Measurements from ENCODE around the gene URB1. TPM values are rescaled to one million over a fixed set of nuclear protein-coding genes. Genes with fewer than 3 reads are reported as not detected.

The URB1 gene
- total and polyA plus RNA-seq, 2 experiments from 2014 or later = 7.7 to 44.1 TPM

DNA sequence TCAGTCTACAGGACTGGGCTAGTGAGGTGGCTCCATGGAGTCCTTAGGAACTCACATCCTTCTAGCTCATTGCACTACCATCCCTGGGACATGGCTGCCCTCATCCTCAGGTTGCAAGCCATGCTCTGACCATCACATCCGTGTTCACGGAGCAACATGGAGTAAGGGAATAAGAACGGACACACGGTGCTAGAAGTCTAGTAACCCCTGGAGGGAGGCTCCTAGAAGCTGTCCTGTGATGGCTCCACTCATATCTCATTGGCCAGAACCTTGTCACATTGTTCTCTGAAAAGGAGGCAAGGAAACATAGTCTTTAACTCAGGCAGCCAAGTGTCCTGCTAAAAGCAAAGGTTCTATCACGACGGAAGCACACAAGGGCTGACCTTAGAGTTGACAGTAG lies 90.3 kb downstream of the URB1 start:
- no peak for TF ChIP-seq JUNB (IDR thresholded peaks at IDR 0.05; ENCODE audit: unreplicated experiment)
- TF ChIP-seq STAT1 (IDR thresholded peaks at IDR 0.05; ENCODE audit: unreplicated experiment) = no peak
- TF ChIP-seq, protein P1, sequence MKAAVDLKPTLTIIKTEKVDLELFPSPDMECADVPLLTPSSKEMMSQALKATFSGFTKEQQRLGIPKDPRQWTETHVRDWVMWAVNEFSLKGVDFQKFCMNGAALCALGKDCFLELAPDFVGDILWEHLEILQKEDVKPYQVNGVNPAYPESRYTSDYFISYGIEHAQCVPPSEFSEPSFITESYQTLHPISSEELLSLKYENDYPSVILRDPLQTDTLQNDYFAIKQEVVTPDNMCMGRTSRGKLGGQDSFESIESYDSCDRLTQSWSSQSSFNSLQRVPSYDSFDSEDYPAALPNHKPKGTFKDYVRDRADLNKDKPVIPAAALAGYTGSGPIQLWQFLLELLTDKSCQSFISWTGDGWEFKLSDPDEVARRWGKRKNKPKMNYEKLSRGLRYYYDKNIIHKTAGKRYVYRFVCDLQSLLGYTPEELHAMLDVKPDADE (IDR thresholded peaks at IDR 0.05) = no peak
- TF ChIP-seq, protein P2, sequence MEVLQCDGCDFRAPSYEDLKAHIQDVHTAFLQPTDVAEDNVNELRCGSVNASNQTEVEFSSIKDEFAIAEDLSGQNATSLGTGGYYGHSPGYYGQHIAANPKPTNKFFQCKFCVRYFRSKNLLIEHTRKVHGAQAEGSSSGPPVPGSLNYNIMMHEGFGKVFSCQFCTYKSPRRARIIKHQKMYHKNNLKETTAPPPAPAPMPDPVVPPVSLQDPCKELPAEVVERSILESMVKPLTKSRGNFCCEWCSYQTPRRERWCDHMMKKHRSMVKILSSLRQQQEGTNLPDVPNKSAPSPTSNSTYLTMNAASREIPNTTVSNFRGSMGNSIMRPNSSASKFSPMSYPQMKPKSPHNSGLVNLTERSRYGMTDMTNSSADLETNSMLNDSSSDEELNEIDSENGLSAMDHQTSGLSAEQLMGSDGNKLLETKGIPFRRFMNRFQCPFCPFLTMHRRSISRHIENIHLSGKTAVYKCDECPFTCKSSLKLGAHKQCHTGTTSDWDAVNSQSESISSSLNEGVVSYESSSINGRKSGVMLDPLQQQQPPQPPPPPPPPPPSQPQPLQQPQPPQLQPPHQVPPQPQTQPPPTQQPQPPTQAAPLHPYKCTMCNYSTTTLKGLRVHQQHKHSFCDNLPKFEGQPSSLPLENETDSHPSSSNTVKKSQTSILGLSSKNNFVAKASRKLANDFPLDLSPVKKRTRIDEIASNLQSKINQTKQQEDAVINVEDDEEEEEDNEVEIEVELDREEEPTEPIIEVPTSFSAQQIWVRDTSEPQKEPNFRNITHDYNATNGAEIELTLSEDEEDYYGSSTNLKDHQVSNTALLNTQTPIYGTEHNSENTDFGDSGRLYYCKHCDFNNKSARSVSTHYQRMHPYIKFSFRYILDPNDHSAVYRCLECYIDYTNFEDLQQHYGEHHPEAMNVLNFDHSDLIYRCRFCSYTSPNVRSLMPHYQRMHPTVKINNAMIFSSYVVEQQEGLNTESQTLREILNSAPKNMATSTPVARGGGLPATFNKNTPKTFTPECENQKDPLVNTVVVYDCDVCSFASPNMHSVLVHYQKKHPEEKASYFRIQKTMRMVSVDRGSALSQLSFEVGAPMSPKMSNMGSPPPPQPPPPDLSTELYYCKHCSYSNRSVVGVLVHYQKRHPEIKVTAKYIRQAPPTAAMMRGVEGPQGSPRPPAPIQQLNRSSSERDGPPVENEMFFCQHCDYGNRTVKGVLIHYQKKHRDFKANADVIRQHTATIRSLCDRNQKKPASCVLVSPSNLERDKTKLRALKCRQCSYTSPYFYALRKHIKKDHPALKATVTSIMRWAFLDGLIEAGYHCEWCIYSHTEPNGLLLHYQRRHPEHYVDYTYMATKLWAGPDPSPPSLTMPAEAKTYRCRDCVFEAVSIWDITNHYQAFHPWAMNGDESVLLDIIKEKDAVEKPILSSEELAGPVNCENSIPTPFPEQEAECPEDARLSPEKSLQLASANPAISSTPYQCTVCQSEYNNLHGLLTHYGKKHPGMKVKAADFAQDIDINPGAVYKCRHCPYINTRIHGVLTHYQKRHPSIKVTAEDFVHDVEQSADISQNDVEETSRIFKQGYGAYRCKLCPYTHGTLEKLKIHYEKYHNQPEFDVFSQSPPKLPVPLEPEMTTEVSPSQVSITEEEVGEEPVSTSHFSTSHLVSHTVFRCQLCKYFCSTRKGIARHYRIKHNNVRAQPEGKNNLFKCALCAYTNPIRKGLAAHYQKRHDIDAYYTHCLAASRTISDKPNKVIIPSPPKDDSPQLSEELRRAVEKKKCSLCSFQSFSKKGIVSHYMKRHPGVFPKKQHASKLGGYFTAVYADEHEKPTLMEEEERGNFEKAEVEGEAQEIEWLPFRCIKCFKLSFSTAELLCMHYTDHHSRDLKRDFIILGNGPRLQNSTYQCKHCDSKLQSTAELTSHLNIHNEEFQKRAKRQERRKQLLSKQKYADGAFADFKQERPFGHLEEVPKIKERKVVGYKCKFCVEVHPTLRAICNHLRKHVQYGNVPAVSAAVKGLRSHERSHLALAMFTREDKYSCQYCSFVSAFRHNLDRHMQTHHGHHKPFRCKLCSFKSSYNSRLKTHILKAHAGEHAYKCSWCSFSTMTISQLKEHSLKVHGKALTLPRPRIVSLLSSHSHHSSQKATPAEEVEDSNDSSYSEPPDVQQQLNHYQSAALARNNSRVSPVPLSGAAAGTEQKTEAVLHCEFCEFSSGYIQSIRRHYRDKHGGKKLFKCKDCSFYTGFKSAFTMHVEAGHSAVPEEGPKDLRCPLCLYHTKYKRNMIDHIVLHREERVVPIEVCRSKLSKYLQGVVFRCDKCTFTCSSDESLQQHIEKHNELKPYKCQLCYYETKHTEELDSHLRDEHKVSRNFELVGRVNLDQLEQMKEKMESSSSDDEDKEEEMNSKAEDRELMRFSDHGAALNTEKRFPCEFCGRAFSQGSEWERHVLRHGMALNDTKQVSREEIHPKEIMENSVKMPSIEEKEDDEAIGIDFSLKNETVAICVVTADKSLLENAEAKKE (CRISPR knock-in tag; IDR thresholded peaks at IDR 0.05) = no peak
- TF ChIP-seq, protein P3, sequence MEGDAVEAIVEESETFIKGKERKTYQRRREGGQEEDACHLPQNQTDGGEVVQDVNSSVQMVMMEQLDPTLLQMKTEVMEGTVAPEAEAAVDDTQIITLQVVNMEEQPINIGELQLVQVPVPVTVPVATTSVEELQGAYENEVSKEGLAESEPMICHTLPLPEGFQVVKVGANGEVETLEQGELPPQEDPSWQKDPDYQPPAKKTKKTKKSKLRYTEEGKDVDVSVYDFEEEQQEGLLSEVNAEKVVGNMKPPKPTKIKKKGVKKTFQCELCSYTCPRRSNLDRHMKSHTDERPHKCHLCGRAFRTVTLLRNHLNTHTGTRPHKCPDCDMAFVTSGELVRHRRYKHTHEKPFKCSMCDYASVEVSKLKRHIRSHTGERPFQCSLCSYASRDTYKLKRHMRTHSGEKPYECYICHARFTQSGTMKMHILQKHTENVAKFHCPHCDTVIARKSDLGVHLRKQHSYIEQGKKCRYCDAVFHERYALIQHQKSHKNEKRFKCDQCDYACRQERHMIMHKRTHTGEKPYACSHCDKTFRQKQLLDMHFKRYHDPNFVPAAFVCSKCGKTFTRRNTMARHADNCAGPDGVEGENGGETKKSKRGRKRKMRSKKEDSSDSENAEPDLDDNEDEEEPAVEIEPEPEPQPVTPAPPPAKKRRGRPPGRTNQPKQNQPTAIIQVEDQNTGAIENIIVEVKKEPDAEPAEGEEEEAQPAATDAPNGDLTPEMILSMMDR (conservative IDR thresholded peaks at IDR 0.05; ENCODE audit: low read depth in 2 of 2) = no peak
- no peak for TF ChIP-seq POLR2AphosphoS5 (IDR thresholded peaks at IDR 0.05; ENCODE audit: low read depth)
- no peak for TF ChIP-seq EZH2 (IDR thresholded peaks at IDR 0.05; ENCODE audit: low read depth, unreplicated experiment)
- no peak for TF ChIP-seq ZNF331 (CRISPR knock-in tag; IDR thresholded peaks at IDR 0.05; ENCODE audit: low read depth)
- no peak for TF ChIP-seq NANOG (IDR thresholded peaks at IDR 0.05; ENCODE audit: borderline replicate concordance)
- TF ChIP-seq, protein P4, sequence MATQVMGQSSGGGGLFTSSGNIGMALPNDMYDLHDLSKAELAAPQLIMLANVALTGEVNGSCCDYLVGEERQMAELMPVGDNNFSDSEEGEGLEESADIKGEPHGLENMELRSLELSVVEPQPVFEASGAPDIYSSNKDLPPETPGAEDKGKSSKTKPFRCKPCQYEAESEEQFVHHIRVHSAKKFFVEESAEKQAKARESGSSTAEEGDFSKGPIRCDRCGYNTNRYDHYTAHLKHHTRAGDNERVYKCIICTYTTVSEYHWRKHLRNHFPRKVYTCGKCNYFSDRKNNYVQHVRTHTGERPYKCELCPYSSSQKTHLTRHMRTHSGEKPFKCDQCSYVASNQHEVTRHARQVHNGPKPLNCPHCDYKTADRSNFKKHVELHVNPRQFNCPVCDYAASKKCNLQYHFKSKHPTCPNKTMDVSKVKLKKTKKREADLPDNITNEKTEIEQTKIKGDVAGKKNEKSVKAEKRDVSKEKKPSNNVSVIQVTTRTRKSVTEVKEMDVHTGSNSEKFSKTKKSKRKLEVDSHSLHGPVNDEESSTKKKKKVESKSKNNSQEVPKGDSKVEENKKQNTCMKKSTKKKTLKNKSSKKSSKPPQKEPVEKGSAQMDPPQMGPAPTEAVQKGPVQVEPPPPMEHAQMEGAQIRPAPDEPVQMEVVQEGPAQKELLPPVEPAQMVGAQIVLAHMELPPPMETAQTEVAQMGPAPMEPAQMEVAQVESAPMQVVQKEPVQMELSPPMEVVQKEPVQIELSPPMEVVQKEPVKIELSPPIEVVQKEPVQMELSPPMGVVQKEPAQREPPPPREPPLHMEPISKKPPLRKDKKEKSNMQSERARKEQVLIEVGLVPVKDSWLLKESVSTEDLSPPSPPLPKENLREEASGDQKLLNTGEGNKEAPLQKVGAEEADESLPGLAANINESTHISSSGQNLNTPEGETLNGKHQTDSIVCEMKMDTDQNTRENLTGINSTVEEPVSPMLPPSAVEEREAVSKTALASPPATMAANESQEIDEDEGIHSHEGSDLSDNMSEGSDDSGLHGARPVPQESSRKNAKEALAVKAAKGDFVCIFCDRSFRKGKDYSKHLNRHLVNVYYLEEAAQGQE (IDR thresholded peaks at IDR 0.05; ENCODE audit: unreplicated experiment) = no peak
- no peak for TF ChIP-seq CREB1 (CRISPR knock-in tag; IDR thresholded peaks at IDR 0.05; ENCODE audit: low read depth)
- no peak for TF ChIP-seq EZH2phosphoT487 (IDR thresholded peaks at IDR 0.05; ENCODE audit: unreplicated experiment)
- TF ChIP-seq ZNF114 (CRISPR knock-in tag; IDR thresholded peaks at IDR 0.05) = no peak
- H3K9me3 Mint-ChIP-seq = no peaks in the 10 kb centered on the region
- no peak overlapping the region for H3K27ac ChIP-seq (ENCODE audit: low read depth)

More for the DNA sequence above, 90.3 kb downstream of the URB1 start:
- DNase-seq (ENCODE audit: low spot score) = no peak
- H3K4me3 Mint-ChIP-seq = no peak overlapping the region
- H3K9me2 ChIP-seq (ENCODE audit: insufficient read depth) = 0 out of 2 replicates have a peak, but pooled peaks cover 2% of the 10 kb centered on the region
- no peak overlapping the region for H3K4me2 ChIP-seq
- H3K4me1 Mint-ChIP-seq = peaks cover 13% of the 10 kb centered on the region
- H3K27ac Mint-ChIP-seq = no peak overlapping the region
- H3F3A ChIP-seq (replicated peaks; ENCODE audit: low read depth) = peaks cover 12% of the 10 kb centered on the region; the same call in 1 of the 2 replicates
- no peak overlapping the region for H2AFZ ChIP-seq
- H3K4me3 ChIP-seq = no peak overlapping the region
- peaks cover 7% of the 10 kb centered on the region; the same call in 1 of the 2 replicates for H3K4me1 ChIP-seq (ENCODE audit: insufficient read depth)
- peaks cover 3% of the 10 kb centered on the region for H4K20me1 ChIP-seq (replicated peaks; ENCODE audit: insufficient read depth)
- no peaks in the 10 kb centered on the region for H3K79me2 ChIP-seq (replicated peaks; ENCODE audit: insufficient read depth)
- no peak for ATAC-seq
- no peaks in the 10 kb centered on the region for H3K27me3 ChIP-seq (ENCODE audit: insufficient read depth)
- no peaks in the 10 kb centered on the region for H3K36me3 ChIP-seq (ENCODE audit: insufficient read depth)
- H3K36me3 Mint-ChIP-seq (ENCODE audit: low read depth) = peaks cover 12% of the 10 kb centered on the region
- peaks cover 7% of the 10 kb centered on the region for H3K27me3 Mint-ChIP-seq (ENCODE audit: insufficient read depth, low read depth, poor library complexity)
